GM12892 (cell line): ENCODE measurements around the gene LGR4.
A peak's percentile ranks its signal among the peaks of the same experiment; 100 is the strongest.
"Not testable (repeated sequence)": the region's sequence is repeated elsewhere in the genome, so short reads cannot be mapped to it uniquely, and the experiment has no call there.

Source experiments
- DNase-seq: peaks from one replicate; pipeline ENCODE4 v3.0.0; 2011; ENCODE audit not compliant: insufficient read length
- FAIRE-seq: peaks from 2 replicates; lab custom pipeline; 2011; peaks lifted over from hg19 to GRCh38; lab: Jason Lieb, UNC
- POLR2A ChIP-seq: IDR thresholded peaks from 2 replicates; pipeline ENCODE4 v1.6.1; 2011; ENCODE audit warnings: low read depth, low read length, control low read depth
- POLR2AphosphoS5 ChIP-seq: IDR thresholded peaks from 2 replicates; pipeline ENCODE4 v1.6.1; 2011; ENCODE audit warnings: low read depth, low read length, control low read depth
- TAF1 ChIP-seq: IDR thresholded peaks from 2 replicates; pipeline ENCODE4 v1.6.1; 2011; ENCODE audit warnings: low read depth, mild to moderate bottlenecking, control low read depth, low read length, borderline replicate concordance

LGR4 gene

DNA sequence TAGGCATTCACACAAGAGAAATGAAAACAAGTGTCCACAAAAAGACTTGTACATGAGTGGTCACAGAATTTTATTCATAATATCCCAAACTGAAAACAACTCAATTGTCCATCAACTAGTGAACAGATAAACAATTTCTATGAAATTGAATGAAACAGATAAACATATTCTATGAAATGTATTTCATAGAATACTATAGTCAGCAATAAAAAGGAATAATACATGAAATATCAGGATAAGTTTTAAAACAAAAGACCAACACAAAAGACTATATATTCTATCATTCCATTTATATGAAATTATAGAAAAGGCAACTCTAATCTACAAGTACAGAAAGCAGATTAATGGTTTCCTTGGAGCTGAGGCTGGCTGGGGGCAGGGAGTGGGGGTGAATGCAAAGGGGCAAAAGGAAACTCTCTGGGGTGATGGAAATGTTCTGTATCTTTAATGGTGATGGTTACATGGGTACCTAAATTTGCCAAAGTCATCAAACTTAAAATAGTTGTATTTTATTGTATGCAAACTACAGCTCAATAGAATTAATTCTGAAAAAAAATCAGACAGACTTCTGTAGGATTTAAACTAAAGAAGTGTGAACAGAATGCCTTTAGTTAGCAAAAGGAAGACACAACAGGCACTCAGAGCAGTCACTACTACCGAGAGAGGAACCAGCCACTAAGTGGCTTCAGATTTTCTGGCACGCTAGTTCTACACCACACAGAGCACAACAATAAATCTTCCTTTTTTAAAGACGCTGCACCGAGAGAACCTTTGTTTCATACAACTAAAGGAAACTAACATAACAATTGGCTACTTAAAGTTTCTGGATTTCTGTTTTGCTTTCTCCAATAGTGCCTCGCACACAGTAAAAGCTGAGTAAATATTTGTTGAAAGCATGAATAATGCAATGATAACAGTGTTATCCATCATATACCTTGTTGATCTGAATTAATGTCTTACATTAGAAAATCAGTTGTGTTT, 124.9 kb downstream of the LGR4 start:
- peak; percentile 61 for FAIRE-seq

DNA sequence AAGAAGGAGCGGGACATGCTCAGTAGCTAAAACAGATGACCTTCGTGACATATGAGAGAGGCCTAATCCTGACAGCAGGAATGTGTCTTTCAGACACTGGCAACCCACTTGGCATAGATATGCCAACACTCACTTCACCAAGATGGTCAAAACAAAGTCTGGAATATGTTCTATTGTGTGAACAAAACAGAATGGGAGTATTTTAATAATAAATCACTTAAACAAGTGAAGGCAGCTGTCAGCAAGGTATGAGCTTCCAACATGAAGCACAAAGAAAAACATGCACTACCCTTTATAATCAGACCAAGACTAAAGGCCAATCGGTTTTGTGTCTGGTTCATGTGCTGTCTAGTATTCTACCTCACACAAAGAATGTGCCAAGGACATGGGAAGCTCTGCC, 132.6 kb downstream of the LGR4 start:
- DNase-seq (no peak), FAIRE-seq (no peak)

More for the DNA sequence above, 124.9 kb downstream of the LGR4 start:
- TF ChIP-seq POLR2A, result no peak
- no peak for TF ChIP-seq TAF1
- TF ChIP-seq POLR2AphosphoS5, result no peak
- DNase-seq, result no peak

GRCh38 chr11:27334764-27335163, 137.8 kb downstream of the LGR4 start:
- not testable (repeated sequence) for FAIRE-seq, DNase-seq

More for the DNA sequence above, 132.6 kb downstream of the LGR4 start:
- TF ChIP-seq POLR2AphosphoS5 (no peak), POLR2A (no peak), TAF1 (no peak)

- TF ChIP-seq POLR2AphosphoS5, result no peak
- TF ChIP-seq TAF1, result no peak
- TF ChIP-seq POLR2A, result no peak
- DNase-seq (no peak), FAIRE-seq (no peak)
Measured at GRCh38 chr11:27331981-27332380, 140.6 kb downstream of the LGR4 start.

- FAIRE-seq (peak; percentile 54), DNase-seq (no peak)
- TF ChIP-seq POLR2AphosphoS5 (no peak), TAF1 (no peak), POLR2A (no peak)
Measured at GRCh38 chr11:27330633-27331270, 141.8 kb downstream of the LGR4 start.

DNA sequence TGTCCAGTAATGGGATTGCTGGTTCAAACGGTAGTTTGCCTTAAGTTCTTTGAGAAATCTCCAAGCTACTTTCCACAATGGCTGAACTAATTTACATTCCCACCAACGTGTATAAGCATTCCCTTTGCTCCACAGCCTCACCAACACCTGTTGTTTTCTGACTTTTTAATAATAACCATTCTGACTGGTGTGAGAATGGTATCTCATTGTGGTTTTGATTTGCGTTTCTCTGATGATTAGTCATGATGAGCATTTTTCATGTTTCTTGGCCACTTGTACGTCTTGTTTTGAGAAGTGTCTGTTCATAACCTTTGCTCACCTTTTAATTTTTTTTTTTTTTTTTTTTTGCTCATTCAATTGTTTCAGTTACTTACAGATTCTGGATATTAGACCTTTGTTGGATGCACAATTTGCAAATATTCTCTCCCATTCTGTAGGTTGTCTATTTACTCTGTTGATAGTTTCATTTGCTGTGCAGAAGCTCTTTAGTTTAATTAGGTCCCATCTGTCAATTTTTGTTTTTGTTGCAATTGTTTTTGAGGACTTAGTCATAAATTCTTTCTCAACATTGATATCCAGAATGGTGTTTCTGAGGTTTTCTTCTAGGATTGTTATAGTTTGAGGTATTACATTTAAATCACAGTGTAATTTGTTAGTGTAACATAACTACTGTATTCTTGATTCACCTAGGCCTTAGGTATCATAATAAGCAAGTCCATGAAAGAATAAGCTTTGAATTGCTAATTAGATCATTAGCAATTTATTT, 142.5 kb downstream of the LGR4 start:
- FAIRE-seq (no peak), DNase-seq (no peak)
- no peak for TF ChIP-seq TAF1
- TF ChIP-seq POLR2A, result no peak
- no peak for TF ChIP-seq POLR2AphosphoS5

- FAIRE-seq, result no peak
- no peak for DNase-seq
- no peak for TF ChIP-seq TAF1
- TF ChIP-seq POLR2AphosphoS5, result no peak
- TF ChIP-seq POLR2A, result no peak
Measured at GRCh38 chr11:27328614-27329013, 144.0 kb downstream of the LGR4 start.

DNA sequence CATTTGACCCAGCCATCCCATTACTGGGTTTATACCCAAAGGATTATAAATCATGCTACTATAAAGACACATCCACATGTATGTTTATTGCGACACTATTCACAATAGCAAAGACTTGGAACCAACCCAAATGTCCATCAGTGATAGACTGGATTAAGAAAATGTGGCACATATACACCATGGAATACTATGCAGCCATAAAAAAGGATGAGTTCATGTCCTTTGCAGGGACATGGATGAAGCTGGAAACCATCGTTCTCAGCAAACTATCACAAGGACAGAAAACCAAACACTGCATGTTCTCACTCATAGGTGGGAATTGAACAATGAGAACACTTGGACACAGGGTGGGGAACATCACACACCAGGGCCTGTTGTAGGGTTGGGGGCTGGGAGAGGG, 145.5 kb downstream of the LGR4 start:
- FAIRE-seq, DNase-seq: not testable (repeated sequence)

- not testable (repeated sequence) for FAIRE-seq, DNase-seq
Measured at GRCh38 chr11:27322196-27322595, 150.4 kb downstream of the LGR4 start.

- not testable (repeated sequence) for DNase-seq, FAIRE-seq
Measured at GRCh38 chr11:27321340-27321739, 151.2 kb downstream of the LGR4 start.

- DNase-seq (peak; percentile 7), FAIRE-seq (peak; percentile 79)
- TF ChIP-seq TAF1 (no peak), POLR2A (no peak), POLR2AphosphoS5 (no peak)
Measured at GRCh38 chr11:27319072-27319471, 153.5 kb downstream of the LGR4 start.

DNA sequence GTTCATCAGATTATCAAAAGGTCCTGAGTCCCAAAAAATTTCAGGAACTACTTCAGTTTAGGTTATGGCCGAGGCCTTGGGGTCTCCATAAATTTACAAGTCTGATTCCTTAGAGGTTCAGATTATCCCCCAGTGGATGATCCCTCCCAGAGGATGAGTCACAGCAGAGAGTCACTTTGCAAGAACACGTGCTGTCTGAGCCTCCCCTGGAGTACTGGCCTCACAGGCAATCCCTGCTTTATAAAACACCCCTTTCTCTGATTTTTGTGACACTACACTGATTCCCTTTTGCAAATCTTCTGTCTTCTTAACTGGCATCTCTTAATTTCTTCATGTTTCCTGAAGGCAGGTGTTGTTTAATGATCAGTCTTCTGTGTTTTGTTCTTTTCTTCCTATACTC, 154.8 kb downstream of the LGR4 start:
- FAIRE-seq (no peak), DNase-seq (no peak)
- TF ChIP-seq TAF1 (no peak), POLR2A (no peak), POLR2AphosphoS5 (no peak)
